GM04503 (cell line): ENCODE results near the gene RAB5A.
"Not testable (repeated sequence)": the region's sequence is repeated elsewhere in the genome, so short reads cannot be mapped to it uniquely, and the experiment has no call there.

Experiments used
- DNase-seq: peaks from one replicate; pipeline ENCODE4 v3.0.0-alpha.2; 2012; ENCODE audit warnings: low read depth

RAB5A gene

DNA sequence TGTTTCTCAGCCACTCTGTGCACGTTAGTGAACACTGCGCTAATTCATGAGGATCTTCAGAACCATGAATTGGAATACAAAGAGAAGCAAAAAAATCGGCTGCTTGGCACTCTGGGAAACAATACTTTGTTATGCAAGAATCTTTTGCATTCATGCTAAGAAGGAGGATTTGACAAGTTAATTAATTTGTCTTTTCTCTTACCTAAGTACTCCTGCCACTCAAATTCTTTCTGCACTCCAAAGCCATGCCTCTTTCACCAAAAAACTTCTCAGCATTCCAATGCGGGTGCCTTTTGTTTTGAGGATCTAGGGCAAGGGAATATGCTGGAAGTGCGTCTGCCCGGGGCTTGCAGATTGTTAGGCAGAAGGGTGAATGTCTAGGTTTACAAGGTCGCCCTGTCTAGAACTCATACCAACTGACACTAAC, 82.0 kb downstream of the RAB5A start:
- no peak for DNase-seq

GRCh38 chr3:20031939-20032338, 85.0 kb downstream of the RAB5A start:
- DNase-seq, result not testable (repeated sequence)
